ENCODE measurements around the gene OR2M7. TPM values are rescaled to one million over a fixed set of nuclear protein-coding genes. Genes with fewer than 3 reads are reported as not detected.
"Not testable (repeated sequence)": the region's sequence is repeated elsewhere in the genome, so short reads cannot be mapped to it uniquely, and the experiment has no call there.

OR2M7 gene, protein sequence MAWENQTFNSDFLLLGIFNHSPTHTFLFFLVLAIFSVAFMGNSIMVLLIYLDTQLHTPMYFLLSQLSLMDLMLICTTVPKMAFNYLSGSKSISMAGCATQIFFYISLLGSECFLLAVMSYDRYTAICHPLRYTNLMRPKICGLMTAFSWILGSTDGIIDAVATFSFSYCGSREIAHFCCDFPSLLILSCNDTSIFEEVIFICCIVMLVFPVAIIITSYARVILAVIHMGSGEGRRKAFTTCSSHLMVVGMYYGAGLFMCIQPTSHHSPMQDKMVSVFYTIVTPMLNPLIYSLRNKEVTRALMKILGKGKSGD
- total RNA-seq: not detected

DNA sequence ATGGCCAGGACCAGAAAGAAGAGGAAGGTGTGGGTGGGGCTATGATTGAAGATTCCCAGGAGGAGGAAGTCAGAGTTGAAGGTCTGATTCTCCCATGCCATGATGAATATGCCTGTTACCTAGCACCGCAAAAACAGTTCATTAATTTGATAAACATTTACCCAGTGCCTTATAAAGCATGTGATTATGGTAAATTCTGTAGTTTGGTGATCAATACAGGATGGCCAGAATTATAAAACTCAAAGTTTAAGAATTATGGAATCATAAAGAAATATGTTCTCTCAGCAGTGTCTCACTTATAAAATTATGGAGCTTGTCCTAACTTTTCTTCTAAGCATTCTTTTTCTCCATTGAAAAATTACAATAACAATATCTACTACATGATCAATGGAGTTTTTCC, at the start of gene OR2M7:
OR2M7 (minus strand) TSS at position 101 of the 400 bp plus-strand sequence; CDS start at position 101, 0 bp downstream.
- Histone ChIP-seq H3K4me1 (ENCODE audit: control insufficient read depth in 3 of 3, insufficient read depth in 3 of 3, low read length in 3 of 3) (no peaks in the 10 kb centered on the region), H3K9ac (ENCODE audit: low read depth in 1 of 3, low read length in 3 of 3) (no peak within 1 kb of the TSS), H3K4me3 (ENCODE audit: low read length in 3 of 3) (no peak within 1 kb of the TSS), H3K36me3 (ENCODE audit: control insufficient read depth in 3 of 3, insufficient read depth in 3 of 3, low read length in 3 of 3) (no peaks in the 10 kb centered on the region), H3K27ac (ENCODE audit: low read depth, low read length) (no peak within 1 kb of the TSS), H3K27me3 (ENCODE audit: control insufficient read depth in 3 of 3, insufficient read depth in 3 of 3, low read length in 3 of 3) (no peaks in the 10 kb centered on the region), H3K9me3 (ENCODE audit: control insufficient read depth in 3 of 3, low read length in 3 of 3) (no peaks in the 10 kb centered on the region)

GRCh38 chr1:248373761-248374160, 49.4 kb upstream of the OR2M7 start:
- Histone ChIP-seq H3K27ac (ENCODE audit: low read depth, low read length) (no peak overlapping the region), H3K36me3 (ENCODE audit: control insufficient read depth in 3 of 3, insufficient read depth in 3 of 3, low read length in 3 of 3) (no peaks in the 10 kb centered on the region), H3K9ac (ENCODE audit: low read depth in 1 of 3, low read length in 3 of 3) (no peak overlapping the region), H3K4me1 (ENCODE audit: control insufficient read depth in 3 of 3, insufficient read depth in 3 of 3, low read length in 3 of 3) (no peaks in the 10 kb centered on the region), H3K9me3 (ENCODE audit: control insufficient read depth in 3 of 3, low read length in 3 of 3) (no peaks in the 10 kb centered on the region), H3K27me3 (ENCODE audit: control insufficient read depth in 3 of 3, insufficient read depth in 3 of 3, low read length in 3 of 3) (no peaks in the 10 kb centered on the region), H3K4me3 (ENCODE audit: low read length in 3 of 3) (no peak overlapping the region)

- Histone ChIP-seq H3K36me3 (ENCODE audit: control insufficient read depth in 3 of 3, insufficient read depth in 3 of 3, low read length in 3 of 3) (no peaks in the 10 kb centered on the region), H3K4me3 (ENCODE audit: low read length in 3 of 3) (no peak overlapping the region), H3K9me3 (ENCODE audit: control insufficient read depth in 3 of 3, low read length in 3 of 3) (no peaks in the 10 kb centered on the region), H3K27me3 (ENCODE audit: control insufficient read depth in 3 of 3, insufficient read depth in 3 of 3, low read length in 3 of 3) (no peaks in the 10 kb centered on the region), H3K4me1 (ENCODE audit: control insufficient read depth in 3 of 3, insufficient read depth in 3 of 3, low read length in 3 of 3) (no peaks in the 10 kb centered on the region), H3K9ac (ENCODE audit: low read depth in 1 of 3, low read length in 3 of 3) (no peak overlapping the region), H3K27ac (ENCODE audit: low read depth, low read length) (no peak overlapping the region)
These were observed 48.0 kb upstream of the OR2M7 start for GRCh38 chr1:248372394-248372793.

GRCh38 chr1:248366609-248367008, 42.2 kb upstream of the OR2M7 start:
- Histone ChIP-seq H3K27ac (ENCODE audit: low read depth, low read length) (no peak overlapping the region), H3K4me1 (ENCODE audit: control insufficient read depth in 3 of 3, insufficient read depth in 3 of 3, low read length in 3 of 3) (no peaks in the 10 kb centered on the region), H3K4me3 (ENCODE audit: low read length in 3 of 3) (no peak overlapping the region), H3K27me3 (ENCODE audit: control insufficient read depth in 3 of 3, insufficient read depth in 3 of 3, low read length in 3 of 3) (no peaks in the 10 kb centered on the region), H3K36me3 (ENCODE audit: control insufficient read depth in 3 of 3, insufficient read depth in 3 of 3, low read length in 3 of 3) (no peaks in the 10 kb centered on the region), H3K9me3 (ENCODE audit: control insufficient read depth in 3 of 3, low read length in 3 of 3) (peaks cover 0 to 2% (median 0%) of the 10 kb centered on the region in 3 donors), H3K9ac (ENCODE audit: low read depth in 1 of 3, low read length in 3 of 3) (no peak overlapping the region)

DNA sequence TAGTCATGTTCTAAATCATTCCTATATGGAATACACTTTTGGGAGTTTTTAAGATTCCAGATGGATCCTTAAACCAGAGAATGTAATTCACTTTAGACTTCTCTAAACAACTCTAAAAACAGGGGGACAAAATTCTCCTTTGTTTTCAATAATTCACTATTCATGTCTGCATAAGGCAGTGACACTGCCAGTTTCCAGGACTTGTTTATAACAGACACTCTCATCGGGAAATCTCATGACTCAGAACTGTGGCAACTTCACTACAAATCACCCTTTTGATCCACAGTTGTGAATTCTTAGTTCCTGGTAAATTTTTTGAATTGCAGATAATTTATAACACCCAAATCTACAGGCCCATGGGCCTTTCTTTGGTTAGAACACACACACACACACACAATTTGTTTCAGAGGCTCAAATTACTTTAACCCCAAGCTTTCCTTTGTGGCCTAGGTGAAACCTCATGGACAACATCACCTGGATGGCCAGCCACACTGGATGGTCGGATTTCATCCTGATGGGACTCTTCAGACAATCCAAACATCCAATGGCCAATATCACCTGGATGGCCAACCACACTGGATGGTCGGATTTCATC, 36.9 kb upstream of the OR2M7 start, which contains the start of gene OR2T4:
OR2T4 (plus strand) TSS at position 545 of the 595 bp plus-strand sequence; CDS start at position 545, 0 bp downstream.
- no peak within 1 kb of the TSS for H3K27ac ChIP-seq (ENCODE audit: low read depth, low read length)
- H3K4me1 ChIP-seq (ENCODE audit: control insufficient read depth in 3 of 3, insufficient read depth in 3 of 3, low read length in 3 of 3): no peaks in the 10 kb centered on the region
- no peaks in the 10 kb centered on the region for H3K27me3 ChIP-seq (ENCODE audit: control insufficient read depth in 3 of 3, insufficient read depth in 3 of 3, low read length in 3 of 3)
- H3K9me3 ChIP-seq (ENCODE audit: control insufficient read depth in 3 of 3, low read length in 3 of 3): peaks cover 0 to 2% (median 0%) of the 10 kb centered on the region in 3 donors
- H3K36me3 ChIP-seq (ENCODE audit: control insufficient read depth in 3 of 3, insufficient read depth in 3 of 3, low read length in 3 of 3): no peaks in the 10 kb centered on the region
- no peak within 1 kb of the TSS for H3K9ac ChIP-seq (ENCODE audit: low read depth in 1 of 3, low read length in 3 of 3)
- no peak within 1 kb of the TSS for H3K4me3 ChIP-seq (ENCODE audit: low read length in 3 of 3)

DNA sequence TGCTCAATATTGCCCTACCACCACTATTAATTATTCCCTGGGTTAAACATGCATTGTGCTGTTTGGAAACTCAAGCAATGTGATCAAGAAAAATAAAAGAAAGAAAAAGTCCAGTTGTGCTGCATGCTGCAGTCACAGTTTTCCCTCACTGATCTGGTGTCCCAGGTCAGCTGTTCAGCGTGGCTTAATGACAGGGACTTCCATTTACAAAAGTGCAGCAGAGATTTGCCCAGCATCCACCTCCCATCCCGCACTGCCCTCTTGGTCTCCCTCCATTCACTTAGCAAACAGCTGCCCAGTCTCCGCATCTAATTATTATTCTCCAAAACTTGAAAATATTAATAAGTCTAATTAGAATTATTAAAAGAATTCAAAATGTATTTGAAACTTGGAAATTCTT, 35.0 kb upstream of the OR2M7 start:
- Histone ChIP-seq H3K27ac (ENCODE audit: low read depth, low read length) (no peak overlapping the region), H3K9ac (ENCODE audit: low read depth in 1 of 3, low read length in 3 of 3) (no peak overlapping the region), H3K9me3 (ENCODE audit: control insufficient read depth in 3 of 3, low read length in 3 of 3) (peaks cover 0 to 2% (median 0%) of the 10 kb centered on the region in 3 donors), H3K4me1 (ENCODE audit: control insufficient read depth in 3 of 3, insufficient read depth in 3 of 3, low read length in 3 of 3) (no peaks in the 10 kb centered on the region), H3K4me3 (ENCODE audit: low read length in 3 of 3) (no peak overlapping the region), H3K36me3 (ENCODE audit: control insufficient read depth in 3 of 3, insufficient read depth in 3 of 3, low read length in 3 of 3) (no peaks in the 10 kb centered on the region), H3K27me3 (ENCODE audit: control insufficient read depth in 3 of 3, insufficient read depth in 3 of 3, low read length in 3 of 3) (no peaks in the 10 kb centered on the region)

DNA sequence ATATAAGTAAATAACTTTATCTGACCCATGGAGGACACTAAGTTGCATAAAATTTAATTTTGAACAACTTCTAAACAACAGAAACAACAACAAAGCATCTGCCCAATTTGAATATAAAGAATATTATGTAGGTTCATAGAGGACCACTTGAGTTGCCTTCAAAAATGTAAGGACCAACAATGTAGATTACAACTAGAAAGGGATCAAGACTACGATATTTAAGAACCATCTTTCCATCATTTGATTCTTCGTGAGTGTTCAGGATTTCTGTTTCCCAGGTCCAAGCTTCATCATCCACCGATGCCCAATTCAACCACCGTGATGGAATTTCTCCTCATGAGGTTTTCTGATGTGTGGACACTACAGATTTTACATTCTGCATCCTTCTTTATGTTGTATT, 24.1 kb upstream of the OR2M7 start, which contains the start of gene OR14C36:
OR14C36 (plus strand) TSS at position 301 of the 400 bp plus-strand sequence; CDS start at position 301, 0 bp downstream.
- Histone ChIP-seq H3K4me1 (ENCODE audit: control insufficient read depth in 3 of 3, insufficient read depth in 3 of 3, low read length in 3 of 3) (no peaks in the 10 kb centered on the region), H3K4me3 (ENCODE audit: low read length in 3 of 3) (no peak within 1 kb of the TSS)

DNA sequence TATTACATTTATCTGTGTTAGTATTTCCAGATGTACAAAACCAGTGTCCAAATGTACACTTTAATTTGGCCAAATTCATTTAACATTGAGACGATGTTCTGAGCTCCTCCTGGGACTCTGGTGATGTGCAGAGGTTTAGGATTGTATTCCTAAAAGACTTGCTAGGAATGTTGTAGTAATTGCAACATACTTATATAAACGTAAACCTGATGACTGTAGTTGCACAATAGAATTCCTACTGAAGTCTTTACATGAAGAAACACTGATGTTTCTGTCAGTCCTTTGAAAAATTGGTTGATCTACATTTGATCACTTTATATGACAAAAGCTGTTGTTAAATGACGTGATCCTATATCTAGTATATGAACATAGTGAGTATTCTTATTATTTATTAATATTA, 19.1 kb upstream of the OR2M7 start:
- Histone ChIP-seq H3K4me3 (ENCODE audit: low read length in 3 of 3) (no peak overlapping the region), H3K27ac (ENCODE audit: low read depth, low read length) (no peak overlapping the region), H3K36me3 (ENCODE audit: control insufficient read depth in 3 of 3, insufficient read depth in 3 of 3, low read length in 3 of 3) (no peaks in the 10 kb centered on the region), H3K4me1 (ENCODE audit: control insufficient read depth in 3 of 3, insufficient read depth in 3 of 3, low read length in 3 of 3) (no peaks in the 10 kb centered on the region), H3K9ac (ENCODE audit: low read depth in 1 of 3, low read length in 3 of 3) (no peak overlapping the region), H3K27me3 (ENCODE audit: control insufficient read depth in 3 of 3, insufficient read depth in 3 of 3, low read length in 3 of 3) (no peaks in the 10 kb centered on the region), H3K9me3 (ENCODE audit: control insufficient read depth in 3 of 3, low read length in 3 of 3) (no peaks in the 10 kb centered on the region)

More for the DNA sequence above, 24.1 kb upstream of the OR2M7 start, which contains the start of gene OR14C36:
- Histone ChIP-seq H3K9me3 (ENCODE audit: control insufficient read depth in 3 of 3, low read length in 3 of 3) (no peaks in the 10 kb centered on the region), H3K27ac (ENCODE audit: low read depth, low read length) (no peak within 1 kb of the TSS), H3K27me3 (ENCODE audit: control insufficient read depth in 3 of 3, insufficient read depth in 3 of 3, low read length in 3 of 3) (no peaks in the 10 kb centered on the region), H3K36me3 (ENCODE audit: control insufficient read depth in 3 of 3, insufficient read depth in 3 of 3, low read length in 3 of 3) (no peaks in the 10 kb centered on the region), H3K9ac (ENCODE audit: low read depth in 1 of 3, low read length in 3 of 3) (no peak within 1 kb of the TSS)

DNA sequence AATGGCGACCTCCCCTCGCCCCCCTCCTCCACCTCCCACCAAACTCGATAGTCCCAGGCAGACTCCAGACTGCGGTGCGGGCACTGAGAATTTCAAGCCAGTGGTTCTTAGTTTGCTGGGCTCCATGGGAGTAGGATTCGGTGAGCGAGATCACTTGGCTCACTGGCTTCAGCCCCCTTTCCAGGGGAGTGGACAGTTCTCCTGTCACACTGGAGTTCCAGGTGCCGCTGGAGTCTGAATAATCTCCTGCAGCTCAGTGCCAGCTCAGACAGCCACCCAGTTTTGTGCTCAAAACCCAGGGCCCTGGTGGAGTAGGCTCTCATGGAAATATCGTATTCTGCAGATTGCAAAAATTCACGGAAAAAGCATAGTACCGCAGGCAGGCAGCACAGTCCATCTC, 7.6 kb downstream of the OR2M7 start:
- Histone ChIP-seq H3K27me3 (ENCODE audit: control insufficient read depth in 3 of 3, insufficient read depth in 3 of 3, low read length in 3 of 3) (no peaks in the 10 kb centered on the region), H3K36me3 (ENCODE audit: control insufficient read depth in 3 of 3, insufficient read depth in 3 of 3, low read length in 3 of 3) (no peaks in the 10 kb centered on the region), H3K27ac (ENCODE audit: low read depth, low read length) (no peak overlapping the region), H3K9me3 (ENCODE audit: control insufficient read depth in 3 of 3, low read length in 3 of 3) (no peaks in the 10 kb centered on the region), H3K4me3 (ENCODE audit: low read length in 3 of 3) (no peak overlapping the region), H3K4me1 (ENCODE audit: control insufficient read depth in 3 of 3, insufficient read depth in 3 of 3, low read length in 3 of 3) (no peaks in the 10 kb centered on the region), H3K9ac (ENCODE audit: low read depth in 1 of 3, low read length in 3 of 3) (no peak overlapping the region)

DNA sequence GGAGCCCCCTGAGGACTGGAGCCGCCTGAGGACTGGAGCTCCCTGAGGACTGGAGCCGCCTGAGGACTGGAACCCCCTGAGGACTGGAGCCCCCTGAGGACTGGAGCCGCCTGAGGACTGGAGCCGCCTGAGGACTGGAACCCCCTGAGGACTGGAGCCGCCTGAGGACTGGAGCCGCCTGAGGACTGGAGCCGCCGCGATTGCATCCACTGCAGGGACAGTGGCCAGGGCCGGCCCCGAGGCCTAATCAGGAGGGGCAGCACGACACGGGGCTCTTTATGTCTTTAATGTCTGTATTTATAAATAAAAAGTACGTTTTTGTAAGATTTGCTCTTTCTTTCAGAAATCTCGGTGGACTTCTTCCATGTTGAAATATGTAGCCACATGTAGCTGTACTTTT, 17.6 kb downstream of the OR2M7 start:
- not testable (repeated sequence) for H3K36me3 ChIP-seq (ENCODE audit: control insufficient read depth in 3 of 3, insufficient read depth in 3 of 3, low read length in 3 of 3); H3K4me1 ChIP-seq (ENCODE audit: control insufficient read depth in 3 of 3, insufficient read depth in 3 of 3, low read length in 3 of 3); H3K9ac ChIP-seq (ENCODE audit: low read depth in 1 of 3, low read length in 3 of 3); H3K27me3 ChIP-seq (ENCODE audit: control insufficient read depth in 3 of 3, insufficient read depth in 3 of 3, low read length in 3 of 3); H3K4me3 ChIP-seq (ENCODE audit: low read length in 3 of 3); H3K9me3 ChIP-seq (ENCODE audit: control insufficient read depth in 3 of 3, low read length in 3 of 3); H3K27ac ChIP-seq (ENCODE audit: low read depth, low read length)

Measured in skeletal muscle tissue (tissue), 4 donors.